GF-D8 (cell line): ENCODE data around the gene HORMAD2.

Source experiments
- DNase-seq: peaks from one replicate; lab custom pipeline; 2025; lab: John Stamatoyannopoulos, UW

HORMAD2 gene, protein sequence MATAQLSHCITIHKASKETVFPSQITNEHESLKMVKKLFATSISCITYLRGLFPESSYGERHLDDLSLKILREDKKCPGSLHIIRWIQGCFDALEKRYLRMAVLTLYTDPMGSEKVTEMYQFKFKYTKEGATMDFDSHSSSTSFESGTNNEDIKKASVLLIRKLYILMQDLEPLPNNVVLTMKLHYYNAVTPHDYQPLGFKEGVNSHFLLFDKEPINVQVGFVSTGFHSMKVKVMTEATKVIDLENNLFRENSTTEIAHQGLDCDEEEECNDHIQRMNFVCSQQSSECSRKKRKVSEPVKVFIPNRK

GRCh38 chr22:30079952-30080533 is at the start of gene HORMAD2:
TSS of gene HORMAD2 (plus strand) at chr22:30080464. CDS start at chr22:30093953, 13,489 bp downstream.
- DNase-seq: no peak

GRCh38 chr22:30031328-30031727 is 48.9 kb upstream of the HORMAD2 start:
- no peak for DNase-seq

- DNase-seq: no peak
Observed at GRCh38 chr22:30031764-30032455, 48.4 kb upstream of the HORMAD2 start.

DNA sequence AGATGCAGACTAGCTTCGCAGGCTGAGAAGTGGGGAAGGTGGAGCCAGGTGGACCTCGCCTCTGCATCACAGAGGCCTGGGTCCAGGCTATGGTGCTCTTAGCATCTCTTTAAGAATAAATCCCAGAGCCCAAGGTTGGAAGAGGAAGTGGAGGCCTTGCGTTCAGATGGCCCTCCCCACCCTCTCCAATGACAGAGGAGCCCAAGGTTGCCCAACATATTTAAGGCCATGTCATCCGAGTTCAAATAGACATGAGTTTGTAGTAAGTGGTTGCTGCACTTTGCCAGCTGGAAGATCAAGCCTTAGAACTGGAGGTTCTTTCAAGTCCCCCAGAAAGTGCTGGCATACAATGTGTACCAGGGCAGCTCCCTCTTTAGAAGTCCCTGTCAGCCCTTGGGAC is 47.1 kb upstream of the HORMAD2 start:
- DNase-seq: no peak

DNA sequence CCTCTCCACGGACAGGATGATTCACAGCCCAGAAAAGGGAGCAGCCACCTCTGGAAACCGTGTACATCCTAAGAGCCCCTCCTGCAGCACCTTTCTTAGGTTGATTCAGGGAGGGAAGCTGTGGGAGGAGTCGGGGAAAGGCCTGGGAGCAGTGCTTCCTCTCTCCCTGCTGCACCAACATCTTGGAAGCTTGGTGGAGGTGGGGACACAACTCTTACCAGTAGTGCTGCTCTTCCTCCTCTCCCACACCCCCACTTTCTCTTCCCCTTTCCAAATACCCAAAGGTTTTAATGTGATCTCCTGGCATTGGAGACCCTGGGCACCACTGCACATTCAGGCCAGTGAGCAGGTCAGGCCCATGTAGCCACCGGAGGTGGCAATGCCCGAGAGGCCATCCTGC is 46.4 kb upstream of the HORMAD2 start:
- no peak for DNase-seq

- DNase-seq: no peak
Observed at GRCh38 chr22:30036656-30037055, 43.6 kb upstream of the HORMAD2 start.

GRCh38 chr22:30038219-30038618 is 42.0 kb upstream of the HORMAD2 start:
- no peak for DNase-seq

- peak; percentile 78 for DNase-seq
Observed at GRCh38 chr22:30040499-30041260, 39.6 kb upstream of the HORMAD2 start.

DNA sequence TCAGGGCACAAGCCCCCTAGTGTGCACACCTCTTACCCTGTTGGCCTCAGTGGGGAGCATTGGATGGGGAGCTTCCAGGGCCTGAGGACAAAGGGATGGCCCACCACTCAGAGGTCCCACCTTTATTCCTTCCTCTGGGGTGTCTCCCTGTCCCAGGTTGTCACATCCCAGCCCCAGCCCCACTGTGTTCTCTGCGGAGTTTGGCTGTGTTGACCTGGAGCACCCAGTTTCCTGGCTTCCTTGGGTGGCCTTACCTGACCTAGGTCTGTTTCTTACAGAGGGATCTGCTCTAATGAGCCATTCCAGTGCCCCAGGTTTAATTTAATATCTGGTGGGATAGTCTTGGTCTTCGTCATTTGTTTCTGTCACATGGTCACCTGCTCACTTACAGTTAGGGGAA is 38.8 kb upstream of the HORMAD2 start:
- DNase-seq: no peak

GRCh38 chr22:30041881-30042280 is 38.4 kb upstream of the HORMAD2 start:
- DNase-seq: no peak

- no peak for DNase-seq
Observed at GRCh38 chr22:30043161-30043560, 37.1 kb upstream of the HORMAD2 start.

DNA sequence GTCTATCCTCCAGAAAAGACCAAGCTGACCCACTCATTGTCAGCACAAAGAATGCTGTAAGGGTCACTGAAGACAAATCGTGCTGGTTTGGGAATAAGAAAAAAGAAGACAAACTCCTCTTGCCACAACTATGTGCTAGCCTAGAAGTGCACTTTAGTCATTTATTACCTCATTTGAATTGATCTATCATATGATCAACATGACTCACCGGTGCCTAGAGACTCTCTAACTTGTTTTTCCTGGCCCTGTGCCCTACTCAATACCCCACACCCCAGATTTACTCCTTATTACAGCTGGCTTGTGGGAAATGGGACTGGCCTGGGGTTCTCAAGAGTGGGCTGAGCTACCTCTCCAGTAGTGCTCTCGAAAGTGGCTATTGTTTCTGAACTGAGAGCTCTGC is 35.9 kb upstream of the HORMAD2 start:
- no peak for DNase-seq

DNA sequence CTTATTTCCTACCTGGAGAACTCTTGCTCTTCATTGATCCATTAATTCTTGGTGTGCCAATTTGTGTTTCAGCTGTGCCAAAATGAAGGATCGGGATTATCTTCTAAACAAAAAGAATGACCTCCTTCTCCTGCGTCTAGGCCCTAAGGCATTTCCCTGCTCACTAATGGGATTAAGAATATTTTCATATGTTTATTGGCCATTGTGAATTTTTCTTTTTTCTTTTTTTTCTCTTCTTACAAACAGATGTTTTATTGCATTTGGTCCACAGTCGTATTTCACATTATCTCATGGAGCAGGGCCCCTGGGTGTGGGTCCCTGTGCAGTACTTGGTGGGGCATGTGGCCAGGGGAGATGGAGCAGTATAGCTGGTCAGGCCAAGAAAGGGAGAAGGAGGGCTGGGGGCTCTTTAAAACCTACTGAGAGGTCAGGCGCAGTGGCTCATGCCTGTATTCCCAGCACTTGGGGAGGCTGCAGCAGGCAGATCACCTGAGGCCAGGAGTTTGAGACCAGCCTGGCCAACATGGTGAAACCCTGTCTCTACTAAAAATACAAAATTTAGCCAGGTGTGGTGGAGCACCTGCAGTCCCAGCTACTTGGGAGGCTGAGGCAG is 35.3 kb upstream of the HORMAD2 start:
- DNase-seq: no peak

- no peak for DNase-seq
Observed at GRCh38 chr22:30045494-30045887, 34.8 kb upstream of the HORMAD2 start.

GRCh38 chr22:30045901-30046715 is 34.2 kb upstream of the HORMAD2 start:
- no peak for DNase-seq

DNA sequence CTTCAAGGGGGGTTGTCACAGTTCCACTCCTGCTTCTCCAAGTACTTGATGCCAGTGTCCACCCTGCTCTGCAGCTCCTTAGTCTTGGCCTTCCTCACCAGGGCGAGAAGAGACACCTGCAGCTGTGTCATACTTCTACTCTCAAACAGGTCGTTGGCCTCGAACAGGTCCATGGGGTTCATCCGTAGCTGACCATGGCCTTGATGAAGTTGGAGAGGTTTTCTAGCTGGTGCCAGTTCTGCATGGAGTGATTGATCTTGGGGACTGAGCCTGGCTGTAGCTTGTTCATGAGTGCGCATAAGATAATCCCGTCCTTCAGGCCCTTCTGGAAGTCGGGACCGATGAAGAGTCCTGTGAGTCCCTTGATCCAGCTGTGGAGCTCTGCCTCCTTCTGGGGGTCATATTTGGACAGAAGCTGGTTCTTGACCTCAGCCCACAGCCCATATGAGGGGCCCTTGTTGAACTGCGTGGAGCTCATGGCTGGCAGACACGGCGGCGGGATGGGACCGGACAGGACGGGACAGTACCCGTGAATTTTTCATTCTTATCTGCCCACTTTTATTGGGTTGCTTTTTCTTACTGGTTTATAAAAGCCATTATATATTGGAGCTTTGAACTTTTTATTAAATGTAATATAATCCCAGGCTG is 33.4 kb upstream of the HORMAD2 start:
- DNase-seq: no peak

GRCh38 chr22:30047364-30047738 is 32.9 kb upstream of the HORMAD2 start:
- DNase-seq: no peak

GRCh38 chr22:30048681-30049080 is 31.6 kb upstream of the HORMAD2 start:
- DNase-seq: no peak

DNA sequence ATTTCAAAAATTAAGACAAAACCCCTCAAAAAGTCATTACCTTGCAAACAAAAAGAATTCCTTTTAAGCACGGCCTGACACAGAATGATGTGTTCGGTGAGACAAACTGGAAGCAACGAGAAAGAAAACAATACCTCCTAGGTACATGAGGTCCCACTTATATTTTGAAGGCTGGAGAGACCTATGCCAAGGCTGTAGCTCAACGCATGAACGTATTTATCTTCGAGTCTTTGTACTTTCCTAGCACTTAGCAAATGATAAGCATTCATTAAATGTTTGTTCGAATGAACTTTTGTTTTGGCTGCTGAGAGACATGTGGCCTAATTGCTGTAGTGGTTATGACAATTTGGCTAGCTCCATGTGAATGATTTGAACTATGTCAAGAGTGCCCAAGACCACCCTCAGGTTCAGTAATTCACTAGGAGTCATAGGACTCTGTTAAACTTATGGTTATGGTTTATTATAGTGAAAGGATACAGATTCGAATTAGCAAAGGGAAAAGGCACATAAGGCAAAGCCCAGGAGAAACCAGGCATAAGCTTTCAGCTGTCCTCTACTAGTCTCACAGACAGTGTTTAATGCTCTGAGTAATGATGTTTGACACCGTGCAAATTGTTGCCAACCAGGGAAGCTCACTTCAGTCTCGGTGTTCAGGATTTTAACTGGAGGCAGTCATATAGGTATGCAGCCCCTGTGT is 26.0 kb upstream of the HORMAD2 start:
- DNase-seq: no peak

GRCh38 chr22:30054764-30055069 is 25.5 kb upstream of the HORMAD2 start:
- no peak for DNase-seq
